NCI-H2171 (cell line): ENCODE measurements around the gene MTHFD1L.
"Not testable (repeated sequence)": the region's sequence is repeated elsewhere in the genome, so short reads cannot be mapped to it uniquely, and the experiment has no call there.

Source experiments
- DNase-seq: peaks from one replicate; lab custom pipeline; 2025; lab: John Stamatoyannopoulos, UW

Gene MTHFD1L

GRCh38 chr6:150865406-150866146 is at the start of gene MTHFD1L:
Gene MTHFD1L (plus strand): TSS chr6:150865702. CDS start chr6:150865823, 121 bp downstream.
- peak; percentile 75 for DNase-seq

GRCh38 chr6:150816554-150816953 is 48.9 kb upstream of the MTHFD1L start:
- not testable (repeated sequence) for DNase-seq

- DNase-seq: no peak
These were observed 42.6 kb upstream of the MTHFD1L start for GRCh38 chr6:150822932-150823331.

GRCh38 chr6:150826788-150827187 is 38.7 kb upstream of the MTHFD1L start:
- DNase-seq: no peak

GRCh38 chr6:150828107-150828506 is 37.4 kb upstream of the MTHFD1L start:
- DNase-seq: not testable (repeated sequence)

- DNase-seq: no peak
These were observed 34.9 kb upstream of the MTHFD1L start for GRCh38 chr6:150830439-150831165.

- DNase-seq: no peak
These were observed 33.9 kb upstream of the MTHFD1L start for GRCh38 chr6:150831577-150831976.

GRCh38 chr6:150835620-150836019 is 29.9 kb upstream of the MTHFD1L start:
- no peak for DNase-seq

GRCh38 chr6:150840185-150840584 is 25.3 kb upstream of the MTHFD1L start:
- no peak for DNase-seq

GRCh38 chr6:150841189-150841588 is 24.3 kb upstream of the MTHFD1L start:
- DNase-seq: no peak

- no peak for DNase-seq
These were observed 23.8 kb upstream of the MTHFD1L start for GRCh38 chr6:150841697-150842096.

GRCh38 chr6:150844371-150844770 is 21.1 kb upstream of the MTHFD1L start:
- DNase-seq: no peak

- no peak for DNase-seq
These were observed 18.9 kb upstream of the MTHFD1L start for GRCh38 chr6:150846641-150847040.

- no peak for DNase-seq
These were observed 17.1 kb upstream of the MTHFD1L start for GRCh38 chr6:150848400-150848799.

- not testable (repeated sequence) for DNase-seq
These were observed 11.1 kb upstream of the MTHFD1L start for GRCh38 chr6:150854392-150854791.

GRCh38 chr6:150855171-150855570 is 10.3 kb upstream of the MTHFD1L start:
- DNase-seq: not testable (repeated sequence)

- DNase-seq: no peak
These were observed 8.2 kb upstream of the MTHFD1L start for GRCh38 chr6:150857062-150857944.

GRCh38 chr6:150857945-150858308 is 7.6 kb upstream of the MTHFD1L start:
- DNase-seq: no peak

- not testable (repeated sequence) for DNase-seq
These were observed 3.9 kb upstream of the MTHFD1L start for GRCh38 chr6:150861448-150862168.

GRCh38 chr6:150863213-150863928 is 2.1 kb upstream of the MTHFD1L start:
- DNase-seq: no peak

GRCh38 chr6:150865043-150865405 is 478 bp upstream of the MTHFD1L start:
- DNase-seq: no peak
